GM12878 (cell line): ENCODE measurements around the gene ADRB1. TPM values are rescaled to one million over a fixed set of nuclear protein-coding genes. Genes with fewer than 3 reads are reported as not detected.

ENCODE experiments used
- MEF2B ChIP-seq: fragments of 450-650 bp; IDR thresholded peaks from 2 replicates; pipeline ENCODE4 v1.6.1; 2018; ENCODE audit warnings: mild to moderate bottlenecking, moderate library complexity; ENCODE audit not compliant: partially characterized antibody, poor library complexity, severe bottlenecking
- NR2F1 ChIP-seq: fragments of 450-650 bp; conservative IDR thresholded peaks from 2 replicates; pipeline ENCODE4 v1.6.1; 2017; ENCODE audit warnings: mild to moderate bottlenecking
- ZNF217 ChIP-seq: fragments of 450-650 bp; IDR thresholded peaks from 2 replicates; pipeline ENCODE4 v1.6.1; 2017; ENCODE audit warnings: antibody characterized with exemption, mild to moderate bottlenecking
- polyA plus RNA-seq, 11 experiments: library from polyadenylated mRNA; depleted of rRNA in 4 of 11; unstranded in 6 of 11; stranded (reverse) in 5 of 11; fragments of >200 nt; fragmentation: Nextera tagmentation in 4 of 11; fragmentation: Illumina TruSeq in 1 of 11; extraction: Ambion mirVana in 4 of 11; extraction: Trizol in 1 of 11; gene quantifications; 1 replicate in 1 of 11; 2 replicates in 10 of 11; pipeline versions ENCODE4 v1.2.1 to v1.2.3, GENCODE V29; 2011 to 2016; ENCODE audit warnings: inconsistent platforms in 2 of 11, missing spikeins in 2 of 11, low read depth in 1 of 11
- total RNA-seq, 4 experiments: library from RNA; depleted of rRNA in 3 of 4; stranded (reverse); fragments of >200 nt in 3 of 4; fragmentation: Illumina TruSeq in 1 of 4; extraction: Trizol in 1 of 4; gene quantifications; 2 replicates each; pipeline versions ENCODE4 v1.2.1 to v1.2.3, GENCODE V29; 2013 to 2021
- TF ChIP-seq, protein P1 (sequence below): IDR thresholded peaks from 2 replicates; pipeline ENCODE4 v1.6.1; 2012; ENCODE audit warnings: improper control_type of control experiment, low read depth, low read length; ENCODE audit not compliant: insufficient replicate concordance

ADRB1 gene
- total and polyA plus RNA-seq, 10 of the 15 experiments (the other 5 are each of a cell fraction or from before 2014, with no cell fraction given), result 0.26 to 4.5 (median 1.1) TPM

DNA sequence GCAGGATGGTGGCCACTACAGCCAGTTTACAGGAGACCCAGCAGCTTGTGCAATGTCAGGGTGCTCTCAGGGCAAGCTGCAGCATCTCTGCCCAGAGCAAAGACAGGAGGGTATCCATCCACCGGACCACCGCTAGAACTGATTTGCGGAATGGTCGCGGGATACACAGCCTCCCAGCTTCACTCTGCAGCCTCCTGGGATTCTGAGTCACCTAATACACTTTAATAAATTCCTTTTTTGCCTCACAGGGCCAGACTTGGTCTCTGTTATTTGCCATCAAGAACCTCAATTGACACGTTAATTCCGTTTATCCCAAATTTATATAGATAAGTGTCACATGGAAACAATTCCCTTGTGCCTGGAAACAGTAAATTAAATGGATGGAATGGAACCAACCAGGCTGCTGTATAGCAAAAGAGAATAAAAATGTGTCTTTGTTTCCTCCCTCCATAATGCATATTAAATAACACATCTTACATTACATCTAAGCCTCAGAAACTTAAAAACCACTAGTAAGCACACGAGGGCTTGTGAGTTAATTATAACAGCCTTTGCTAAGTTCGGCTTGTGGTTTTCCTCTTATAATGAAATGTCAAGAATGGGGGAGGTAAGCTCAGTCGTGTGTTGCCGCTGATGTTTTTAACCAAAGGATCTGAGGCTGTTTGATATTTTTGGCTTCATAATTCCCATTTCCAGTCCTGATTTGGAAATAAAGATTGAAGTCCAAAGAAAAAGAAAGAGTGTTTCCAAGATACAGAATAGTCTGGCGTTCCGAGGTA is 52.1 kb downstream of the ADRB1 start (continued):
- TF ChIP-seq MEF2B, result peak; percentile 49
- peak; percentile 56; the same call in 1 of the 2 replicates for TF ChIP-seq NR2F1
- TF ChIP-seq, protein P1, sequence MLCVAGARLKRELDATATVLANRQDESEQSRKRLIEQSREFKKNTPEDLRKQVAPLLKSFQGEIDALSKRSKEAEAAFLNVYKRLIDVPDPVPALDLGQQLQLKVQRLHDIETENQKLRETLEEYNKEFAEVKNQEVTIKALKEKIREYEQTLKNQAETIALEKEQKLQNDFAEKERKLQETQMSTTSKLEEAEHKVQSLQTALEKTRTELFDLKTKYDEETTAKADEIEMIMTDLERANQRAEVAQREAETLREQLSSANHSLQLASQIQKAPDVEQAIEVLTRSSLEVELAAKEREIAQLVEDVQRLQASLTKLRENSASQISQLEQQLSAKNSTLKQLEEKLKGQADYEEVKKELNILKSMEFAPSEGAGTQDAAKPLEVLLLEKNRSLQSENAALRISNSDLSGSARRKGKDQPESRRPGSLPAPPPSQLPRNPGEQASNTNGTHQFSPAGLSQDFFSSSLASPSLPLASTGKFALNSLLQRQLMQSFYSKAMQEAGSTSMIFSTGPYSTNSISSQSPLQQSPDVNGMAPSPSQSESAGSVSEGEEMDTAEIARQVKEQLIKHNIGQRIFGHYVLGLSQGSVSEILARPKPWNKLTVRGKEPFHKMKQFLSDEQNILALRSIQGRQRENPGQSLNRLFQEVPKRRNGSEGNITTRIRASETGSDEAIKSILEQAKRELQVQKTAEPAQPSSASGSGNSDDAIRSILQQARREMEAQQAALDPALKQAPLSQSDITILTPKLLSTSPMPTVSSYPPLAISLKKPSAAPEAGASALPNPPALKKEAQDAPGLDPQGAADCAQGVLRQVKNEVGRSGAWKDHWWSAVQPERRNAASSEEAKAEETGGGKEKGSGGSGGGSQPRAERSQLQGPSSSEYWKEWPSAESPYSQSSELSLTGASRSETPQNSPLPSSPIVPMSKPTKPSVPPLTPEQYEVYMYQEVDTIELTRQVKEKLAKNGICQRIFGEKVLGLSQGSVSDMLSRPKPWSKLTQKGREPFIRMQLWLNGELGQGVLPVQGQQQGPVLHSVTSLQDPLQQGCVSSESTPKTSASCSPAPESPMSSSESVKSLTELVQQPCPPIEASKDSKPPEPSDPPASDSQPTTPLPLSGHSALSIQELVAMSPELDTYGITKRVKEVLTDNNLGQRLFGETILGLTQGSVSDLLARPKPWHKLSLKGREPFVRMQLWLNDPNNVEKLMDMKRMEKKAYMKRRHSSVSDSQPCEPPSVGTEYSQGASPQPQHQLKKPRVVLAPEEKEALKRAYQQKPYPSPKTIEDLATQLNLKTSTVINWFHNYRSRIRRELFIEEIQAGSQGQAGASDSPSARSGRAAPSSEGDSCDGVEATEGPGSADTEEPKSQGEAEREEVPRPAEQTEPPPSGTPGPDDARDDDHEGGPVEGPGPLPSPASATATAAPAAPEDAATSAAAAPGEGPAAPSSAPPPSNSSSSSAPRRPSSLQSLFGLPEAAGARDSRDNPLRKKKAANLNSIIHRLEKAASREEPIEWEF, result no peak
- TF ChIP-seq ZNF217, result peak; percentile 81; the same call in 1 of the 2 replicates

Other genes starting within 250 kb of the ADRB1 start
- 13.9 and 16.9 TPM in 2 replicates for gene DCLRE1A, start 189.8 kb upstream of the ADRB1 start, total RNA-seq (2014; rRNA removed)
- gene DCLRE1A, start 189.8 kb upstream of the ADRB1 start, total RNA-seq (2014; rRNA removed; fragmentation: Illumina TruSeq; extraction: Trizol), result 18.7 and 18.9 TPM in 2 replicates
- gene DCLRE1A, start 189.8 kb upstream of the ADRB1 start, total RNA-seq (2021), result 11.4 and 12.9 TPM in 2 replicates
- 29.8 and 43.7 TPM in 2 replicates for gene DCLRE1A, start 189.8 kb upstream of the ADRB1 start, polyA plus RNA-seq (2011; rRNA removed)
- gene DCLRE1A, start 189.8 kb upstream of the ADRB1 start, polyA plus RNA-seq (2014; fragmentation: Illumina TruSeq; extraction: Trizol), result 16.5 and 20.1 TPM in 2 replicates
- gene DCLRE1A, start 189.8 kb upstream of the ADRB1 start, polyA plus RNA-seq (2014; fragmentation: Nextera tagmentation; extraction: Ambion mirVana), result 1 to 10 TPM; 4.8 to 5.2 TPM
- 9.0 and 10.0 TPM in 2 replicates for gene DCLRE1A, start 189.8 kb upstream of the ADRB1 start, polyA plus RNA-seq (2014; rRNA removed)
- gene DCLRE1A, start 189.8 kb upstream of the ADRB1 start, polyA plus RNA-seq (2016; fragmentation: Nextera tagmentation; extraction: Ambion mirVana), result 10 to 100 TPM; 14.2 to 16.4 TPM
- 16.4 and 17.4 TPM in 2 replicates for gene NHLRC2, start 189.2 kb upstream of the ADRB1 start, total RNA-seq (2014; rRNA removed)
- 15.4 and 17.0 TPM in 2 replicates for gene NHLRC2, start 189.2 kb upstream of the ADRB1 start, total RNA-seq (2014; rRNA removed; fragmentation: Illumina TruSeq; extraction: Trizol)
- gene NHLRC2, start 189.2 kb upstream of the ADRB1 start, total RNA-seq (2021), result 30.5 and 31.3 TPM in 2 replicates
- gene NHLRC2, start 189.2 kb upstream of the ADRB1 start, polyA plus RNA-seq (2011; rRNA removed), result 21.1 and 32.2 TPM in 2 replicates
- 12.9 and 13.9 TPM in 2 replicates for gene NHLRC2, start 189.2 kb upstream of the ADRB1 start, polyA plus RNA-seq (2014; fragmentation: Illumina TruSeq; extraction: Trizol)
- gene NHLRC2, start 189.2 kb upstream of the ADRB1 start, polyA plus RNA-seq (2014; fragmentation: Nextera tagmentation; extraction: Ambion mirVana), result 1 to 10 TPM; 1.9 to 3.9 TPM
- gene NHLRC2, start 189.2 kb upstream of the ADRB1 start, polyA plus RNA-seq (2014; rRNA removed), result 9.0 and 9.8 TPM in 2 replicates
- 10 to 100 TPM; 20.2 to 21.2 TPM for gene NHLRC2, start 189.2 kb upstream of the ADRB1 start, polyA plus RNA-seq (2016; fragmentation: Nextera tagmentation; extraction: Ambion mirVana)
- 8.3 and 9.9 TPM in 2 replicates for gene CCDC186, start 130.3 kb downstream of the ADRB1 start, total RNA-seq (2014; rRNA removed)
- 13.1 and 14.0 TPM in 2 replicates for gene CCDC186, start 130.3 kb downstream of the ADRB1 start, total RNA-seq (2014; rRNA removed; fragmentation: Illumina TruSeq; extraction: Trizol)
- gene CCDC186, start 130.3 kb downstream of the ADRB1 start, total RNA-seq (2021), result 7.3 and 7.4 TPM in 2 replicates
- 7.5 and 14.8 TPM in 2 replicates for gene CCDC186, start 130.3 kb downstream of the ADRB1 start, polyA plus RNA-seq (2011; rRNA removed)
- gene CCDC186, start 130.3 kb downstream of the ADRB1 start, polyA plus RNA-seq (2014; fragmentation: Illumina TruSeq; extraction: Trizol), result 10.4 and 11.4 TPM in 2 replicates
- gene CCDC186, start 130.3 kb downstream of the ADRB1 start, polyA plus RNA-seq (2014; fragmentation: Nextera tagmentation; extraction: Ambion mirVana), result 1 to 10 TPM; 3.5 to 5.4 TPM
- 5.9 and 6.7 TPM in 2 replicates for gene CCDC186, start 130.3 kb downstream of the ADRB1 start, polyA plus RNA-seq (2014; rRNA removed)
- 1 to 10 TPM; 6.6 to 7.2 TPM for gene CCDC186, start 130.3 kb downstream of the ADRB1 start, polyA plus RNA-seq (2016; fragmentation: Nextera tagmentation; extraction: Ambion mirVana)
- not detected in 2 replicates for gene TDRD1, start 135.5 kb downstream of the ADRB1 start, total RNA-seq (2014; rRNA removed)
- not detected in 2 replicates for gene TDRD1, start 135.5 kb downstream of the ADRB1 start, total RNA-seq (2014; rRNA removed; fragmentation: Illumina TruSeq; extraction: Trizol)
- gene TDRD1, start 135.5 kb downstream of the ADRB1 start, total RNA-seq (2021), result not detected in 2 replicates
- gene TDRD1, start 135.5 kb downstream of the ADRB1 start, polyA plus RNA-seq (2011; rRNA removed), result not detected in 2 replicates
- gene TDRD1, start 135.5 kb downstream of the ADRB1 start, polyA plus RNA-seq (2014; fragmentation: Illumina TruSeq; extraction: Trizol), result 0.04 TPM in 1 of 2 replicates, not detected in the other
- not detected for gene TDRD1, start 135.5 kb downstream of the ADRB1 start, polyA plus RNA-seq (2014; fragmentation: Nextera tagmentation; extraction: Ambion mirVana)
- gene TDRD1, start 135.5 kb downstream of the ADRB1 start, polyA plus RNA-seq (2014; rRNA removed), result 0.03 TPM in 1 of 2 replicates, not detected in the other
- gene TDRD1, start 135.5 kb downstream of the ADRB1 start, polyA plus RNA-seq (2016; fragmentation: Nextera tagmentation; extraction: Ambion mirVana), result not detected
- not detected in 2 replicates for gene VWA2, start 195.4 kb downstream of the ADRB1 start, total RNA-seq (2014; rRNA removed)
- gene VWA2, start 195.4 kb downstream of the ADRB1 start, total RNA-seq (2014; rRNA removed; fragmentation: Illumina TruSeq; extraction: Trizol), result not detected in 2 replicates
- not detected in 2 replicates for gene VWA2, start 195.4 kb downstream of the ADRB1 start, total RNA-seq (2021)
- gene VWA2, start 195.4 kb downstream of the ADRB1 start, polyA plus RNA-seq (2011; rRNA removed), result 0.03 TPM in 1 of 2 replicates, not detected in the other
- gene VWA2, start 195.4 kb downstream of the ADRB1 start, polyA plus RNA-seq (2014; fragmentation: Illumina TruSeq; extraction: Trizol), result not detected in 2 replicates
- gene VWA2, start 195.4 kb downstream of the ADRB1 start, polyA plus RNA-seq (2014; fragmentation: Nextera tagmentation; extraction: Ambion mirVana), result not detected
- not detected in 2 replicates for gene VWA2, start 195.4 kb downstream of the ADRB1 start, polyA plus RNA-seq (2014; rRNA removed)
- gene VWA2, start 195.4 kb downstream of the ADRB1 start, polyA plus RNA-seq (2016; fragmentation: Nextera tagmentation; extraction: Ambion mirVana), result not detected